Psoas muscle (tissue), 8 donors: Measurements from ENCODE around the gene KCNAB1. TPM values are rescaled to one million over a fixed set of nuclear protein-coding genes. Genes with fewer than 3 reads are reported as not detected.

Experiments used
- ATAC-seq, 4 donors: fragments of 200-7000 bp; cut with Tn5 transposase; one replicate each; pipeline ENCODE4 v1.9.1; 2020; ENCODE audit warnings: moderate library complexity in 3 of 4, mild to moderate bottlenecking in 2 of 4
- DNase-seq, 2 donors: peaks; one replicate each; pipeline ENCODE4 v3.0.0-alpha.2; 2020
- H3K27ac ChIP-seq: fragments of 200-600 bp; one replicate; pipeline ENCODE4 v1.8.0; 2022
- H3K27me3 ChIP-seq, 3 donors: fragments of 200-600 bp in 1 of 3; one replicate each; pipeline versions ENCODE4 v1.6.1 to v1.8.0; 2013 to 2022; ENCODE audit warnings: low read length in 2 of 3, mild to moderate bottlenecking in 2 of 3, moderate library complexity in 1 of 3; ENCODE audit not compliant: insufficient read depth in 3 of 3
- H3K36me3 ChIP-seq, 2 donors: fragments of 200-600 bp in 1 of 2; one replicate each; pipeline versions ENCODE4 v1.6.1 to v1.8.0; 2013 to 2022; ENCODE audit warnings: low read depth in 1 of 2, mild to moderate bottlenecking in 1 of 2, moderate library complexity in 1 of 2; ENCODE audit not compliant: insufficient read depth in 1 of 2
- H3K4me1 ChIP-seq: fragments of 200-600 bp; one replicate; pipeline ENCODE4 v1.8.0; 2022
- H3K4me3 ChIP-seq: fragments of 200-600 bp; one replicate; pipeline ENCODE4 v1.8.0; 2022; ENCODE audit warnings: mild to moderate bottlenecking
- H3K9me3 ChIP-seq: fragments of 200-600 bp; one replicate; pipeline ENCODE4 v1.8.0; 2022
- WGBS, 3 donors: extraction: QIAGEN DNeasy Blood & Tissue Kit; methylation state at CpG; one replicate each; pipeline versions ENCODE4 v1.1.6 to v1.1.7; 2013; 5-methylcytosine and 5-hydroxymethylcytosine counted together
- intact Hi-C, 2 donors: fragments of 100-400 bp; cut with DNase I; formaldehyde crosslinking; loops; one replicate each; pipeline versions ENCODE4 v1.11.0 to v1.14.2; 2022
- polyA plus RNA-seq, 3 donors: library from polyadenylated mRNA; stranded (reverse); fragments of 200-250 nt; gene quantifications; one replicate each; pipeline ENCODE4 v1.2.3, GENCODE V29; 2013
- total RNA-seq, 4 donors: library from RNA; stranded (reverse); fragmentation: NEBNext Ultra II Directional in 2 of 4; extraction: Animal tissue kit (Norgen Biotek cat#: 25700) in 2 of 4; gene quantifications; one replicate each; pipeline versions ENCODE4 v1.2.1 to v1.2.4, GENCODE V29; 2021 to 2023
- TF ChIP-seq, protein P1 (sequence below): fragments of 200-600 bp; IDR thresholded peaks from one replicate; pipeline ENCODE4 v1.8.0; 2022; ENCODE audit warnings: antibody characterized with exemption
- donor health status: healthy with polysubstance abuse.
- donor health status: DM: no; HTN: no; CAD: no; lungs with moderate emphysema.
- donor health status: Bipolar disorder and iron deficiency.
- donor health status: healthy.
- donor health status: DM: yes; HTN: yes; CAD: no.
- donor health status: DM: no; HTN: no; CAD: no.
- donor health status: DM: no; HTN: no; CAD: no.
- donor health status: DM: yes; HTN: yes; CAD: no.

KCNAB1 gene
- total and polyA plus RNA-seq, 7 donors: 0.66 to 3.1 (median 0.91) TPM

GRCh38 chr3:156404217-156404616 lies 283.8 kb downstream of the KCNAB1 start:
- TF ChIP-seq, protein P1, sequence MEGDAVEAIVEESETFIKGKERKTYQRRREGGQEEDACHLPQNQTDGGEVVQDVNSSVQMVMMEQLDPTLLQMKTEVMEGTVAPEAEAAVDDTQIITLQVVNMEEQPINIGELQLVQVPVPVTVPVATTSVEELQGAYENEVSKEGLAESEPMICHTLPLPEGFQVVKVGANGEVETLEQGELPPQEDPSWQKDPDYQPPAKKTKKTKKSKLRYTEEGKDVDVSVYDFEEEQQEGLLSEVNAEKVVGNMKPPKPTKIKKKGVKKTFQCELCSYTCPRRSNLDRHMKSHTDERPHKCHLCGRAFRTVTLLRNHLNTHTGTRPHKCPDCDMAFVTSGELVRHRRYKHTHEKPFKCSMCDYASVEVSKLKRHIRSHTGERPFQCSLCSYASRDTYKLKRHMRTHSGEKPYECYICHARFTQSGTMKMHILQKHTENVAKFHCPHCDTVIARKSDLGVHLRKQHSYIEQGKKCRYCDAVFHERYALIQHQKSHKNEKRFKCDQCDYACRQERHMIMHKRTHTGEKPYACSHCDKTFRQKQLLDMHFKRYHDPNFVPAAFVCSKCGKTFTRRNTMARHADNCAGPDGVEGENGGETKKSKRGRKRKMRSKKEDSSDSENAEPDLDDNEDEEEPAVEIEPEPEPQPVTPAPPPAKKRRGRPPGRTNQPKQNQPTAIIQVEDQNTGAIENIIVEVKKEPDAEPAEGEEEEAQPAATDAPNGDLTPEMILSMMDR: no peak
- Histone ChIP-seq H3K4me3 (no peak overlapping the region), H3K27me3 (no peaks in the 10 kb centered on the region), H3K27ac (no peak overlapping the region), H3K4me1 (no peaks in the 10 kb centered on the region), H3K9me3 (no peaks in the 10 kb centered on the region), H3K36me3 (no peaks in the 10 kb centered on the region)
- intact Hi-C loops: no loop called here
- DNase-seq (no peak), ATAC-seq (no peak)
- 20 to 35% (median 22%) methylated on average over 3 of the region's 3 CpGs for WGBS, 3 donors

- no peak overlapping the region for H3K27ac ChIP-seq
- TF ChIP-seq, protein P1: no peak
- no peaks in the 10 kb centered on the region for H3K4me1 ChIP-seq
- no peak for ATAC-seq
- no peaks in the 10 kb centered on the region for H3K27me3 ChIP-seq
- no peaks in the 10 kb centered on the region for H3K9me3 ChIP-seq
- intact Hi-C loops: no loop called here
- no peak overlapping the region for H3K4me3 ChIP-seq
- no peak for DNase-seq
- no peaks in the 10 kb centered on the region for H3K36me3 ChIP-seq
These were observed 286.0 kb downstream of the KCNAB1 start for GRCh38 chr3:156406393-156406792.

- DNase-seq: no peak
- Histone ChIP-seq H3K4me3 (no peak overlapping the region), H3K27ac (no peak overlapping the region), H3K4me1 (no peaks in the 10 kb centered on the region), H3K27me3 (no peaks in the 10 kb centered on the region), H3K9me3 (no peaks in the 10 kb centered on the region), H3K36me3 (no peaks in the 10 kb centered on the region)
- TF ChIP-seq, protein P1: no peak
- 87 to 96% (median 92%) methylated on average over 11 of the region's 11 CpGs for WGBS, 3 donors
- ATAC-seq: no peak
- intact Hi-C loops: no loop called here
These were observed 287.3 kb downstream of the KCNAB1 start for GRCh38 chr3:156407617-156408225.

- H3K27ac ChIP-seq: no peak overlapping the region
- 77 to 92% (median 83%) methylated on average over 3 of the region's 3 CpGs for WGBS, 3 donors
- TF ChIP-seq, protein P1: no peak
- H3K9me3 ChIP-seq: no peaks in the 10 kb centered on the region
- H3K27me3 ChIP-seq: no peaks in the 10 kb centered on the region
- DNase-seq (no peak), ATAC-seq (no peak)
- H3K4me3 ChIP-seq: no peak overlapping the region
- intact Hi-C loops: no loop called here
- peaks cover 4% of the 10 kb centered on the region for H3K4me1 ChIP-seq
- H3K36me3 ChIP-seq: no peaks in the 10 kb centered on the region
These were observed 289.3 kb downstream of the KCNAB1 start for GRCh38 chr3:156409694-156410093.

- ATAC-seq (no peak), DNase-seq (no peak)
- Histone ChIP-seq H3K27ac (no peak overlapping the region), H3K4me3 (no peak overlapping the region), H3K4me1 (peaks cover 11% of the 10 kb centered on the region), H3K36me3 (no peaks in the 10 kb centered on the region), H3K27me3 (no peaks in the 10 kb centered on the region), H3K9me3 (no peaks in the 10 kb centered on the region)
- WGBS, 3 donors: 80 to 94% (median 86%) methylated on average over 1 of the region's 1 CpG
- TF ChIP-seq, protein P1: no peak
- intact Hi-C loops: no loop called here
These were observed 292.2 kb downstream of the KCNAB1 start for GRCh38 chr3:156412600-156412999.
